GM19328 (cell line): ENCODE measurements around the gene DPYSL3.
"Not testable (repeated sequence)": the region's sequence is repeated elsewhere in the genome, so short reads cannot be mapped to it uniquely, and the experiment has no call there.

ENCODE experiments used
- ATAC-seq: cut with Tn5 transposase; IDR thresholded peaks from one replicate; pipeline ENCODE4 v1.9.1; 2021; ENCODE audit warnings: mild to moderate bottlenecking, moderate library complexity; ENCODE audit not compliant: unreplicated experiment

The DPYSL3 gene

DNA sequence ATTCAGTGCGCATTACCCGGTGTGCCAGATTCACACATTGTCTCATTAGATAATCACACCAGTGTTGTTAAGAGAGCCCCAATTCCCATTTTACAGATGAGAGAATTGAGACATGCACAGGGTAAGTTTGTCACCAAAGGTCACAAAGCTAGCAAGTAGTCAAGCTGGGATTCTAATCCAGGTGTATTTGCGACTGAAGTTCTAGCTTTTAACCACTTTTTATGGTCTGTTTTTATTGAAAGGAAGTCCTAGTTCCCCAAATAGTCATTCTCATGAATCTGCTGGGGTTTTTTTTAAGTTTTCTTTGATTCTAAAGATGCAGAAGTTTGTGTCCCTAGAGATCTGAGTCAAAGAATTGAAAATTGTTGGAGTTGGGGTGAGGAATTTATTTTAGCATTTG, 136.5 kb downstream of the DPYSL3 start:
- no peak for ATAC-seq

- ATAC-seq = no peak
Observed at GRCh38 chr5:147372191-147372590, 137.7 kb downstream of the DPYSL3 start.

DNA sequence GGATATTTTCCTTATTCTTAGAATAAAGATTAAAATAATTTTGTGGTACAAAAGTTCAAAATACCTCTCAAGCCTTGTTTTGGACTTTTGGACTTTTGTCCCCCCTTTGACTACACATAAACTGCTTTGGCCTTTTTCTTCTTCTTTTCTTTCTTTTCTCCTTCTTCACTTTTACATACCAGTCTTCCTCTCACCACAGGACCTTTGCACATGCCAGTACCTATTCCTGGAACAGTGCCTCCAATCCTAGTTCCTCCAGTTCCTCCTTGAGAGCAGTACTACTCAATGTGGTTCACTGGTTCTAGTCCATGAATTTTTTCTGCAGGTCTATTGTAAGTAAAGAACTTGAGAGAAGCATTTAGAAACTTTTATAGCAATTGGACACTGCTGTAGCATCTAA, 138.6 kb downstream of the DPYSL3 start:
- no peak for ATAC-seq

- ATAC-seq = no peak
Observed at GRCh38 chr5:147369742-147370374, 140.0 kb downstream of the DPYSL3 start.

DNA sequence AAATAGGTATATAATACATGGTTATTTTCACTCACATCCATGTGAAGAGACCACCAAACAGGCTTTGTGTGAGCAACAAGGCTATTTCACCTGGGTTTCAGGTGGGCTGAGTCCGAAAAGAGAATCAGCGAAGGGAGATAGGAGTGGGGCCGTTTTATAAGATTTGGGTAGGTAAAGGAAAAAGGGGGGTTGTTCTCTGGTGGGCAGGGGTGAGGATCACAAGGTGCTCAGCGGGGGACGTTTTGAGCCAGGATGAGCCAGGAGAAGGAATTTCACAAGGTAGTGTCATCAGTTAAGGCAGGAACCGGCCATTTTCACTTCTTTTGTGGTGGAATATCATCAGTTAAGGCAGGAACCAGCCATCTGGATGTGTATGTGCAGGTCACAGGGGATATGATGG, 142.5 kb downstream of the DPYSL3 start:
- not testable (repeated sequence) for ATAC-seq

GRCh38 chr5:147361441-147362175, 148.3 kb downstream of the DPYSL3 start:
- ATAC-seq = no peak

DNA sequence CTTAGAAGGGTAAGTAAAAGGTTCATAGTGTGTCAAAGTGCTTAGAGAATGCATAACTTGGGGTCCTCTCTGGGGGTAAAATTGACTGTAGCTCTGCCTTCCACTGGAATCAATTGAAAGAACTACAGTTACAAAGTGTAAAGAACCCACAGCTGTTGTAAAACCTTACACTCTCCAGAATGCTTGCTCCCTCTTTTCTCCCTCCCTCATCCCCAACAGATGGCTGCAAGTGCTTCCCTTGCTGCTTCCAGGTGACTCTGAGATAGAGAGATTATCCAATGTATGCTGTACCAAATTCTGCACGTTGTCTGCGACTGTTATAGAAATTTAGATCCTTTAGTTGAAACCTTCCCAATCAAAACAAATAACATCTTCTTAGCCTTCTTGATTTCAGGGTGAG, 149.1 kb downstream of the DPYSL3 start:
- no peak for ATAC-seq

- no peak for ATAC-seq
Observed at GRCh38 chr5:147359581-147359980, 150.3 kb downstream of the DPYSL3 start.

- no peak for ATAC-seq
Observed at GRCh38 chr5:147359101-147359500, 150.8 kb downstream of the DPYSL3 start.

GRCh38 chr5:147349241-147349640, 160.6 kb downstream of the DPYSL3 start:
- no peak for ATAC-seq

DNA sequence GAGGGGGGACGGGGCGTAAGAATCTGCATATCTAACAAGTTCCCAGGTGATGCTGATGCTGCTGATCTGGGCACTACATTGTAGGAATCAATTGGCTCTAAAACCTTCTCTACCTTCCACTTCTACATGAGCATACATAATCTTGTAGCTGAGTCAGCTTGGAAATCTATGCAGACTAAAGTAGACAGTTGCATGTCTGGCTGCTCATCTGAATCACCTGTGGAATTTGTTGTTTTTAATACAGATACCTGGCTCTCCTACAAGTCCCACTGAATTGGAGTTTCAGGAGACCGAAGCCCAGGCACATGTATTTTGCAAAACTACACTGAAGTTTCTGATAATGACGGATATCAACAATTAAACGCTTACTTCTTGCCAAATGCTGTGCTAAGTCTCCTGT, 161.4 kb downstream of the DPYSL3 start:
- no peak for ATAC-seq

GRCh38 chr5:147348046-147348445, 161.8 kb downstream of the DPYSL3 start:
- no peak for ATAC-seq

GRCh38 chr5:147346006-147346561, 163.8 kb downstream of the DPYSL3 start:
- no peak for ATAC-seq

DNA sequence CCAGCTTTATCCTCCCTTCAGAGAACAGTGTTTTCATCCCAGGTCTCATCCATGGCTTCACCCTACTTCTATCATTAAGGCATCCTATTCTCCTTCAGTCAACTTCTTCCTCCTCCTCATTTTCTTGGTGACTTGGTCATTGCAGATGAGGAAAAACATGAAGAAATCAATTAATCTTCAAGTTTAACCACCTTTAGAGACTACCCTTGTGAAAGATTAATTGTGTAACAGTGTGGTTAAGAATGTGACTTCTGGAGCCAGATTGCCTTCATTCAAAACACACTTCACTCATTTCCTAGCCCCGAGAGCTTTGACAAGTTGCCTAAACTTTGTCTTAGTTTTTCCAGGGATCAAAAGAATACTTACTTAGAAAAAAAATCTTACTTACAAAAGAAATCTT, 165.0 kb downstream of the DPYSL3 start:
- no peak for ATAC-seq

- no peak for ATAC-seq
Observed at GRCh38 chr5:147341345-147341744, 168.5 kb downstream of the DPYSL3 start.

- no peak for ATAC-seq
Observed at GRCh38 chr5:147340941-147341340, 168.9 kb downstream of the DPYSL3 start.
